ENCODE measurements around the gene SNAP47.

The SNAP47 gene

DNA sequence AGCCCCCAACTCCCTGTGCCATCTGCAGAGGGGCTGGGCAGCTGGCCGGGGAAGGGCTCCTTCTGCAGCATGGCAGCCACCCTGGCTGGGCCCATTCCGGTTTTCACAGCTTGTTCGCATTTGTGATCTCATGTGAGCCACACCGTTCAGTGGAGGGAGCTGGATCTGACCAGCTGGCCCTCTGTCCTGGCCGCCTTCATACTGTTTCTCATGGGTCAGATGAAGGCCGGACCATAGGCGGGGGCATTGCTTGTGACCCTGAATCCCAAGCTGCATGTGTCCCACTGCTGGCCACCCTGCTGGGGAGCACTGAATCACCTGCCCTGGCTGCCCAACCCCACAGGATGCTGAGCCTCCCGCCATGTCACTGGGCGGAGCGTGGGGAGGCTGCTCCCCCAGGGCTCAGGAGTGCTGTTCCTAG is 43.8 kb downstream of the SNAP47 start:
- no peak for DNase-seq (ENCODE audit: low read depth)
- TF ChIP-seq, protein P1, sequence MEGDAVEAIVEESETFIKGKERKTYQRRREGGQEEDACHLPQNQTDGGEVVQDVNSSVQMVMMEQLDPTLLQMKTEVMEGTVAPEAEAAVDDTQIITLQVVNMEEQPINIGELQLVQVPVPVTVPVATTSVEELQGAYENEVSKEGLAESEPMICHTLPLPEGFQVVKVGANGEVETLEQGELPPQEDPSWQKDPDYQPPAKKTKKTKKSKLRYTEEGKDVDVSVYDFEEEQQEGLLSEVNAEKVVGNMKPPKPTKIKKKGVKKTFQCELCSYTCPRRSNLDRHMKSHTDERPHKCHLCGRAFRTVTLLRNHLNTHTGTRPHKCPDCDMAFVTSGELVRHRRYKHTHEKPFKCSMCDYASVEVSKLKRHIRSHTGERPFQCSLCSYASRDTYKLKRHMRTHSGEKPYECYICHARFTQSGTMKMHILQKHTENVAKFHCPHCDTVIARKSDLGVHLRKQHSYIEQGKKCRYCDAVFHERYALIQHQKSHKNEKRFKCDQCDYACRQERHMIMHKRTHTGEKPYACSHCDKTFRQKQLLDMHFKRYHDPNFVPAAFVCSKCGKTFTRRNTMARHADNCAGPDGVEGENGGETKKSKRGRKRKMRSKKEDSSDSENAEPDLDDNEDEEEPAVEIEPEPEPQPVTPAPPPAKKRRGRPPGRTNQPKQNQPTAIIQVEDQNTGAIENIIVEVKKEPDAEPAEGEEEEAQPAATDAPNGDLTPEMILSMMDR (IDR thresholded peaks at IDR 0.05; ENCODE audit: low read depth, low read length, missing control alignments) = no peak
- H3K4me3 ChIP-seq (ENCODE audit: low read depth, low read length) = no peak overlapping the region

DNA sequence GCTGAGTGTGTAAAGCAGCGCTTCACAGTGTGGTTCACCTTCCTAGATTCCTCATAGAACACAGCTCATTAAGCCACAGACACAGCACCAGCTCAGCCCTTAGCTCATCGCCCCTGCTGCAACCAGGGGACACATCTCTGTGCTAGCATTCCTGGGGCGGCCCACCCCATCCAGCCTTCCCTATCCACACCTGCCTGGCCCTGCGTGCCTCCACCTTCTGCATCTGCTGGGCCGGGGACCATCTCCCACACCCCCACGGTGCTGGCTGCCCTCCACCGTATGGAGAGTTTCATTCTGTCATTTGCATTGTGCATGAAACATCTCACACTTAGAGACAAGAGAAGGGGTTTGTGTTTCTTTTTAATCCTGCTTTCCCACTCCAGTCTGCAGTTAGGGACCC is 44.5 kb downstream of the SNAP47 start:
- no peak for DNase-seq (ENCODE audit: low read depth)
- TF ChIP-seq, protein P1 (IDR thresholded peaks at IDR 0.05; ENCODE audit: low read depth, low read length, missing control alignments) = no peak
- no peak overlapping the region for H3K4me3 ChIP-seq (ENCODE audit: low read depth, low read length)

DNA sequence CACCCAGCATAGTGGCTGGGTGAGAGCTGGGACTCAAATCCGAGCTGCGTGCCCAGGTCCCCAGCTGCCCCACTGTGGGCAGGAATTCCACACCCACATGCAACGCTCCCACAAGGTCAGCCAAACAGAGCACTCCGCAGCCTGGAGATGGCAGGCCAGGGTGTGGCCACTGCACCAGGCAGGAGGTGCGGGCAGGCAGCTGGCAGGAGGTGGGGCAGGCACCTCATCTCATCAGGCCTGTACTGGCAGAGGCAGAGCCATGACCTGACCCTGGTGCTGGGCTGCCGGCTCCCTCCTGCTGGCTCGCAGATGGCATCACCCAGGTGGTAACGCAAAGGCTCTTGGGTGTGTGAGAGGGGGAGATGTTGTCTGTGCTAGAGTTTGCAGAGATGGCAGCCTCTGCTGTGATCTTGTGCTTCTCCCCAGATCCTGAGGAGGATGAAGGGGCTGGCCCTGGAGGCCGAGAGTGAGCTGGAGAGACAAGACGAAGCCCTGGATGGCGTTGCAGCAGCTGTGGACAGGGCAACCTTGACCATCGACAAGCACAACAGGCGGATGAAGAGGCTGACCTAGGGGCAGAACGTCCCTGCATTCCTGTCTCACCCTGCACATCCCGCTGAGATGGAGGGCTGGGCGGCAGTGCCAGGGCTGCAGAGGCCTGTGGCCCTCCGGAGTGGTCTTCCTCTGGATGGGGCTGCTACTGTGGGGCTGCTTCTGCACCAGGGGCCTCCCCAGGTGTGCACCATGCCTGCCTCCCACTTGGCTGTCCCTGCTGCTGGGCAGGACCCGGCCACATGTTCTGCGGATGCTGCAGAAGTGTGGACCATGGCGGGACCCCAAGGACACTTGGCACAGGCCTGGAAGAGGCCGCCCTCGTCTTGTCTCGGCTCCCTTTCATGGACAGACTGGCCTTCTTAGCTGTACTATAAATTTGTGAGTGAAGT is 45.1 kb downstream of the SNAP47 start:
- TF ChIP-seq, protein P1 (IDR thresholded peaks at IDR 0.05; ENCODE audit: low read depth, low read length, missing control alignments) = no peak
- no peak overlapping the region for H3K4me3 ChIP-seq (ENCODE audit: low read depth, low read length)
- no peak for DNase-seq (ENCODE audit: low read depth)

DNA sequence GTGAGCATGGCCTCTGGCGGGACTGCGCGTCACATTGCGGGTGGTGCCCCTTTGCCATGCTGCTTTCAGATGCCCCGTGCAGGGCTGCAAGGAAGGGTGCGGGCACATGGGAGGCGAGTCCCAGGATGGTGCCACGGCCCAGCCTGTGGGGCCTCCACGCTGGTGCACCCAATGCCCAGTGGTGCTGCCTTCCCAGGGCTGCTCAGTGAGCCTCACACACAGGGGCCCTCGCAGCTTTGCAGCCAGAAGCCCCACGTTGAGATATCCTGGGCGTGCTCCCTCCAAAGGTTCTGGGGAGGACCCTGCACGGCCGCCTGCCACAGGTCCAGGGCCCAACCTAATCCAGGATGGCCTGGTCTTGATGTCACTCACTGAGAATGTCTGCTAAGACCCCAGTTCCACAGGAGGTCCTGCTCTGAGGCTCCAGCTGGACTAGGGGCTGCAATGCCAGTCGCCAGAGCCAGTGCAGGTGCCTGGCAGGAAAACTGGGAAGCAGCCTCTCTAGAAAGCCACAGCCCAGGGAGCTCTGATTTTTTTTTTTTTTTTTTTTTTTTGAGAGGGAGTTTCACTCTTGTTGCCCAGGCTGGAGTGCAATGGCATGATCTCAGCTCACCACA is 46.2 kb downstream of the SNAP47 start:
- TF ChIP-seq, protein P1 (IDR thresholded peaks at IDR 0.05; ENCODE audit: low read depth, low read length, missing control alignments) = no peak
- no peak overlapping the region for H3K4me3 ChIP-seq (ENCODE audit: low read depth, low read length)
- no peak for DNase-seq (ENCODE audit: low read depth)

DNA sequence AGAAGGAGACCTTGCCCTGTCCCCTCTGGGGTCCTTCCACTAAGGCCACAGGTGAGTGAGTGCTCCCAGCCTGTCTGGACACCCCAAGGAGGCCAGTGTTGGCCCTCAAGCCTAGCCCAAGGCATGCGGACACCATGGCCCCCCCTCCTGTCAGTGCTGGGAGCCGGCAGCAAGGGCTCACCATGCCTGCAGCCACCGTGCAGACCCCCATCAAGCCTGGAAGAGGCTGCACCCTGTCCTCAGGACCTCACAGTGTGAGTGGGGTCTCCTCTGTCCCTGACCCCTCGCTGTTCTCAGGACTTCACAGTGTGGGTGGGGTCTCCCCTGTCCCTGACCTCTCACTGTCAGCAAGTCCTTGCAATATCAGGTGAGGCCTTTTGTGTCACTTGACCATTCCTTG is 47.0 kb downstream of the SNAP47 start:
- DNase-seq (ENCODE audit: low read depth) = no peak
- no peak overlapping the region for H3K4me3 ChIP-seq (ENCODE audit: low read depth, low read length)
- TF ChIP-seq, protein P1 (IDR thresholded peaks at IDR 0.05; ENCODE audit: low read depth, low read length, missing control alignments) = no peak

DNA sequence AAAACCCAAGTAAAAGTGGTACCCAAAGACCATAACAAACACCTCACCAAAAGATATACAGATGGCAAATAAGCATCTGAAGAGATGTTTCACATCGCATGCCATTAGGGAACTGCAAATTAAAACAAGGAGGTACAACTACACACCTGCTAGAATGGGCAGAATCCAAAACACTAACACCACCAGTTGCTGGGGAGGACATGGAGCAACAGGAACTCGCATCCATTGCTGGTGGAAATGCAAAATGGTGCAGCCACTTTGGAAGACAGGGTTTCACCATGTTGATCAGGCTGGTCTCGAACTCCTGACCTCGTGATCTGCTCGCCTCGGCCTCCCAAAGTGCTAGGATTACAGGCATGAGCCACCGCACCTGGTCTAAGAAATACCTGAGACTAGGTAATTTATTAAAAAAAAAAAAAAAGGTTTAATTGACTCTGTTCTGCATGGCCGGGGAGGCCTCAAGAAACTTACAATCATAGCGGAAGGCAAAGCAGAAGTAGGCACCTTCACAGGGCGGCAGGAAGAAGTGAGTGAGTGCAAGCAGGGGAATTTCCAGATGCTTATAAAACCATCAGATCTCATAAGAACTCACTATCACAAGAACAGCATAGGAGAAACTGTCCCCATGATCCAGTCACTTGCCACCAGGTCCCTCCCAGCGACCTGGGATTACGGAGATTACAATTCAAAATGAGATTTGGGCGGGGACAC is 50.0 kb downstream of the SNAP47 start:
- no peak for DNase-seq (ENCODE audit: low read depth)
- H3K4me3 ChIP-seq (ENCODE audit: low read depth, low read length) = no peak overlapping the region
- TF ChIP-seq, protein P1 (IDR thresholded peaks at IDR 0.05; ENCODE audit: low read depth, low read length, missing control alignments) = no peak

Data from GM12864 (cell line).